GM21360 (cell line): ENCODE measurements around the gene ALDH1B1.
"Not testable (repeated sequence)": the region's sequence is repeated elsewhere in the genome, so short reads cannot be mapped to it uniquely, and the experiment has no call there.

Source experiments
- ATAC-seq: cut with Tn5 transposase; IDR thresholded peaks from one replicate; pipeline ENCODE4 v1.9.1; 2021; ENCODE audit warnings: mild to moderate bottlenecking, moderate library complexity; ENCODE audit not compliant: unreplicated experiment

The ALDH1B1 gene

DNA sequence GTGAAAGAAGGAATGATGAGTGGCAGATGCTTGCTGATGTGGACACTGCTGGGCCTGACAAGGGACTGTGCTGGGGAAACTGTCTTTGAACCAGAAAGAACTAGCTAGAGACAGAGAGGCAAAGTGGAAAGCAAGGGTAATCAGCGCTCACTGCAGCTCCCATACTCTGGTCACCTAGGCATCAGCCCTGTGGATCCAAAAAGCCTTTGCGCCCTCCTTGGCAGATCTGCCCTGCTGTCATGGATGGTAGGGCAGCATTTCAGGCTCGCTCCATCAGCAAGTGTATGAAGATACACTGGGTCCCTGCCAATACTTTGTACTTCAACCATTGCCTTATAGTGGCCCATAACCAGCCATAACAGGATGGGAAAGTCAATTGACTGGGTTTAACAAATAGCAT lies 6.6 kb upstream of the ALDH1B1 start:
- ATAC-seq, result no peak

DNA sequence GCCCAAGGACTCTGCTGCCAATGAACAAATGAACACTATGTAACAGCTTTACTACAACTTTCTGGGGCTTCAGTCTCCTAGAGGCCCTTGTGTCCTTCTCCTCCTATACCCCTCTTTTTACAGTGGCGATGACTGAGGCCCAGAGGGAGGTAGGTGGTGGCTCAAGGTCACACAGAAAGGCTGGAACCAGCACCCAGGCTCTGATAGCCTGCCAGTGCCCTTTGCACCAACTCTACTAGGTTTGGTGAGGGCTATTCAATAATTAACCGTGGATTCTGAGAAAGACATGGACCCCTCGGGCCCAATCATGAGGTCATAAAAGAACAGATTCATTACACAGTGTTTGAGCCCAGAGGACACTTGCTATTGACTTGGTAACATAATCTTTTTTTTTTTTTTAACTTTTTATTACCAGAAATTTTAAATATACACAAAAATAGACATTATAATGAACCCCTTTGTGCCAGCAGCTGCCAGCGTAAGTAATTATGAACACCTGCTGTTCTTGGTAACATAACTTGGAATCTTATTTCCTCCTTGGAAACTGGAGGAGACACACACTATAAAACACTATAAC lies 6.1 kb upstream of the ALDH1B1 start:
- ATAC-seq, result no peak

DNA sequence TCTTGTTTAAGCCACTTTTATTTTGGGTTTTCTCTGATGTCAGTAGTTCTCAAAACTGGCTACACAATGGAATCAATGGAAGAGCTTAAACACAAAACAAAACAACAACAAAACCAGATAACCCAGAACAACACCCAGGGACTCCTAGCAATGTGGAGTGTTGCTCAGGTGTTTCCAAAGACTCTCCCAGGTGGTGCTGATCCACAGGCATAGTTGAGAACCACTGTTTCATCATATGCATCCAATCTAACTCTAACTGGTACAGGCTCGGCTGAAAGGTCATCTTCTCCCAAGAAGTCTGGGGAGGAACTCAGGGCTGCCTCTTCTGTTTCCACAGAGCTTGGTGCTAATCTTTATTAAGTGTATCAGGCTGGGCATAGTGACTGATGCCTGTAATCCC lies 5.4 kb upstream of the ALDH1B1 start:
- no peak for ATAC-seq

DNA sequence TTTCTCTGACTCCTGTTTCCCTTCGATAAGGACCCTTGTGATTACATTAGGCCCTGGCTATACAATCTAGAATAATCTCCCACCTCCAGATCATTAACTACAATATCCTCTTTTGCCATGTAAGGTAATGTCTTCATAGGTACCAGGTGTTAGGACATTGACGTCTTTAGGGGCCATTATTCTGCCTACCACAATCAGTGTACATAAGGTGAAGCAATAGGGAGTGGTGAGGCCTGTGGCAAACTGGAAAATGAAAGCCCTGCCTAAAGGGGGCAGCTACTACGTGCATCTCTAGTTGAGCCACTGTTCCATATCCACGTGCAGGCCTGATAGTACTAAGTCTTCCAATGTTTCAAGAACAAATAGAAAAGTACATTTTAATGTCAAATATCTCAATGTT lies 4.8 kb upstream of the ALDH1B1 start:
- ATAC-seq, result no peak

DNA sequence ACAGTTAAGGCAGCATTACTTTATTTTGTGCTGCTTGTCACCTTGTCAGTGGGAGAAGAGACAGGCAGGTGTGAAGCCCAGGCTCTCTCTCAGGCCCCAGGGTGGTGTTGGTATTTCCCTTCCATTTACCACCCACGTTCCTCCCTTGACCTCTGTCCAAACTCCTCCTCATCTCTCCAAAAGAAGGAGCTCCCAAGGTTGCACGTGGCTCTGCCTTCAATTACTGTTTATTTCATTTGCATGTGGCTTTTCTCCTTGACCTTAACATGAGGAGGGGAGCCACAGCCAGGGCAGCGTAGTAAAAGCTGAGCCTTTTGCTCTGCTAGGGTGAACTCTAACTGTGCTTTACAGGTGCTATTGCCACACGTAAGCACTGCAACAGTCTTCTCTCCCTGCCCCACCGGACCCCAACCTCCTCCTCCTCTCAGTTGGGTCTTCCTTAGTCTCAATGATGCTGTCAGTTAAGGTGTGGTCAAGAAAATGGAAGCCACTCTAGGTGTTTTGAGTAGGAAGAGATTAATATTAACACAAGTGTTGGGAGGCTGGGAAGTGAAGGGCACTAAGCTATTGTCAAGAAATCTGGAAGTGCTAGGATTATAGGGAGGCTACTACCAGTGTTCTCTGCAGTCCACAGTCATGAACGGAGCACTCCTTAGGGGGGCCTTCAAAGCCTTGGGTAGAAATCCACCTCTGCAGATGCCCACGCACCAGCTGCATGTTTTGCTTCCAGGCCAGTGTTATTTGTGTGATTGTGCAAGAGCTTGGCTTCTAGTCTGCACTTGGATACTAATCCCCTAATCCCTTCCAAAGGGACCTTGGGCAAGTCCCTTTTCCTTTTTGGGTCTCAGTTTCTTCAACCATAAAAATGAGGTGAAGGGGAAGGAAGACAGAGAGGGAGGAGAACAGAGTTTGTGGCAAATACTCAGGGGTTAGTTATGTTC lies 3.9 kb upstream of the ALDH1B1 start:
- ATAC-seq, result no peak

DNA sequence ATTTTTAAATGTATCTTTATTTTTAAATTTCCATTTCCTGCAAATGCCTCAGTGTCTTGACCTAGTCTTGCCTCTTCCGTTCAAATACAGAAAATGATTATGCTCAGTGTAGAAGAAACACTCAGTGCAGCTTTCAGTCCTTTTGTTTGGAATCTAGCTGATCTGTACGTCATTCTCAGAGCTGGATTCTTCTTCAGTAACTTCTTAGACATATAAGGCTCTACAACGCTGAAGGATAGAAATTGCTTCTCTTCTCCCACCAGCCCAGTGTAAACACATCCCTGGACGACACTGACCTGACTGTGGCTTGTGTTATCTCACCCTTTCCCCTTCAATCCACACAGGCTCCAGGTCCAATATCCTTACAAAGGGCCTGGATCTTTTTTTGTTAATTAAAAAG lies 3.2 kb upstream of the ALDH1B1 start:
- ATAC-seq, result no peak

DNA sequence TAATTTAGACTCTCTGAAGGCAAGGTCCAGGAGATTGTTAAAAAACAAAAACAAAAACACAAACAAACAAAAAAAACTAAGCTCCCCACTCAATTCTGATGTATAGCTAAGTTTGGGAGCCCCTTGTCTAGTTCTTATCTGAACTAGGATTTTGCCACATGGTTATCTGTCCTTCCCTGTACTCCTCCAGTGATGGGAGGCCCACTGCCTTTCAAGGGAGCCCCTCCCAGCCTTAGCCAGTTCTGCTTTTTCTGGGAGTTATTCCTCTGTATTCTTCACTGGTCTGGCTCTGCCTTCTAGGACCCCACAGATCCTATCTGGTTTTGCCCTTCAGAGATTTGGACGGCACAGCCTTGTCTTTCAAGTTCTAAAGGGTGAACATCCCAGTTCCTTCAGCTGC lies 2.1 kb upstream of the ALDH1B1 start:
- ATAC-seq, result no peak

DNA sequence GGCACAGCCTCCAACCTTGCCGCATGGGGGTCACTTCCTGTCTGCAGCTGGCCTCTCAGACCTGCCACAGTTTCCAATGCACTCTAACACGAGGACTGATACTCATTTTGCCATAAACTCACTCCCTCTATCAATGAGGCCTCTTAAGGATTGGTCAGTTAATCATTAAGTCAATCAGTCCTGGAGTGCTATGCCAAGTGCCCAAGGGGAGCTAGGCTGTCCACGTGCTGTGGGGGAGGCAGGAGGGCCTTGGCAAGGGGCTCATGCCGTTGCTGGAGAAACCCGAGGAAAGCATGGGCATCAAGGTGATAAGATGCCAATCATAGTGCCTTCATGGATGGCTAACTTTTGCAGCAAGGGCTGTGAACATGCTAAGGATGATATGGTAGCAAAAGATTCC lies 1.7 kb upstream of the ALDH1B1 start:
- ATAC-seq, result no peak

DNA sequence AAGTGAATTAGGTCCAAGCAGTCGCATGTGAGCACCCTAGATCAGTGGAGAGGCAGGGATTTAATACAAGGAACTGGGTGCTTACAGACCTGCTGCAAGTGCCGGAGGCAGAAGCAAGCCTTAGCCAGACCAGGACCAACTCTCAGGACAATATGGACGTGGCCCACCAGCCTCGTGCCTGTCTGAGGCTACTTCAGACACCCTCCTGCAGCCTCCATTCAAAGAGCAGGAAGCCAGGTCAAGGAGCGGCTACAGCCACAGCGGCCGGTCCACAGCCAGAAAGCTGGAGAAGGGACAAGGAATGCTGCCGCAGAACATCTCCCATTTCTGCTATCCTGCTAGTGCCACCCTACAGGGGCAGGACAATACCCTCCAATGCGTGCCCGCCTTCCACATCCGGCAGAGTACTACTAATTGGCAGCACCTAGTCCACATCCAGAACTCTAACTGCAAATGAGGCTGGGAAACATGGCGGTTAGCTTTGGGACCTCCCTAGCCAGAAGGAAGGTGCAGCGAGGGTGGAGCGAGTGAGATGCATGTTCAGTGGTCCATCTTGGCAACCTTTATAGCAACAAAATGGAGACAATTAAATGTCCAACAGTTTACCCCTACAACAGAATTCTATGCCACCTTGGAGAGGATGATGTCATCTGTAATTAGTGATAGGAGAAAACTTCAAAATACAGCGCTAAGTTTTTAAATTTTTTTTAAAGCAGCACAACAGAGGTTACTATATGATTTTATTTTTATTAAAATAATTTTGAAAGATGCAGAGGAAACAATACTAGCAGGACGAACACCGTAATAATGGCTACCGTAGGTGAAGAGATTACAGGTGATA lies 1.0 kb upstream of the ALDH1B1 start:
- ATAC-seq, result no peak

DNA sequence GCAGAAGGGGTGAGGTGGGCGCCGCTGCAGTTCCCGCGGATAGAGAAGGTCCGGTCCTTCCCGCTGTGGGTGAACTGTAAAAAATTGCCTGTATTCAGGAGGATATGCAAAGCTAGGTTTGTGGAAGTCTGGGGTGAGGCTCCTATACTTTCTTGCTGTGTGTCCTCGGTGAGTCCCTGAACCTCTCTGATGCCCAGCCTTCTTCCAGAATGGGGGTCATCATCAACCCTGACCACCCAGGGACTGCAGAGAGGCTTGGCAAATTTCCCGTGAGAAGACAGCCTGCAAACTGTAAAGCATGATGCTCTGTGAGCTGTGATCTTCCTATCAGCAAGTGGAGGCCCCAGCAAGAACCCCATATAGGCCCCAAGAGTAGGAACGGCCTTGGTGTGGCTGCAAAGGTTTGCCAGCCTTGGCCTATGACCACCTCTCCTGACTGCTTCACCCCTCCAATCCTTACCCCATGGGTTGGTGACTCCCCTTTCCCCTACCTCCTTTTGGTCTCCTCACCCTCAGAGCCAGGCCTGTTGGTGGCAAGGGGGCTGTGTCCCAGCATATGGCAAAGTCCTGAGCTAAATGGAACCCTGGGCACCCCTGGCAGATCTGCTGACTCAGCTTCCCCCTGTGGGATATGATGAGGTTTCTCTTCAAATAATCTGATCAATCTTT lies 760 bp downstream of the ALDH1B1 start:
- peak; percentile 6 for ATAC-seq

DNA sequence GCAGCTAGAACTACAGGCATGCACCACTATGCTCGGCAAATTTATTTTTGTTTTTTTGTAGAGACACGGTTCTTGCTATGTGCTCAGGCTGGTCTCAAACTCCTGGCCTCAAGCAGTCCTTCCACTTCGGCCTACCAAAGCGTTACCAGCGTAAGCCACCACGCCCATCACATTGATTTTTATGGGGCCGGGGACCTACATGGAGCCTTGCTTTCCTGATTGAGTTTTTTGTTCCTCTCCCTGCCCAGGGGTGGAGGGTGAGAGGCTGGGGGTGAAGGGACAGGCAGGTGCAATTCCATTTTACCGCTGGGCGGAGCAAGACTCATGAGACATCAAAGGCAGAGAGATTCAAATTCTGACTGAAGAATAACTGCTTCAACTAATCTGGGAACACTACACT lies 1.9 kb downstream of the ALDH1B1 start:
- no peak for ATAC-seq

DNA sequence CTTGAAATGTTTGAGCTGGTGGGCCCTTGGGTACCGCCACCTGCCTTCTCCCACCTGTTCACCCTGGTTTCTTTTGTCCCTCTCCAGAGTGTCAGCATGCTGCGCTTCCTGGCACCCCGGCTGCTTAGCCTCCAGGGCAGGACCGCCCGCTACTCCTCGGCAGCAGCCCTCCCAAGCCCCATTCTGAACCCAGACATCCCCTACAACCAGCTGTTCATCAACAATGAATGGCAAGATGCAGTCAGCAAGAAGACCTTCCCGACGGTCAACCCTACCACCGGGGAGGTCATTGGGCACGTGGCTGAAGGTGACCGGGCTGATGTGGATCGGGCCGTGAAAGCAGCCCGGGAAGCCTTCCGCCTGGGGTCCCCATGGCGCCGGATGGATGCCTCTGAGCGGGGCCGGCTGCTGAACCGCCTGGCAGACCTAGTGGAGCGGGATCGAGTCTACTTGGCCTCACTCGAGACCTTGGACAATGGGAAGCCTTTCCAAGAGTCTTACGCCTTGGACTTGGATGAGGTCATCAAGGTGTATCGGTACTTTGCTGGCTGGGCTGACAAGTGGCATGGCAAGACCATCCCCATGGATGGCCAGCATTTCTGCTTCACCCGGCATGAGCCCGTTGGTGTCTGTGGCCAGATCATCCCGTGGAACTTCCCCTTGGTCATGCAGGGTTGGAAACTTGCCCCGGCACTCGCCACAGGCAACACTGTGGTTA lies 3.3 kb downstream of the ALDH1B1 start:
- ATAC-seq, result no peak

DNA sequence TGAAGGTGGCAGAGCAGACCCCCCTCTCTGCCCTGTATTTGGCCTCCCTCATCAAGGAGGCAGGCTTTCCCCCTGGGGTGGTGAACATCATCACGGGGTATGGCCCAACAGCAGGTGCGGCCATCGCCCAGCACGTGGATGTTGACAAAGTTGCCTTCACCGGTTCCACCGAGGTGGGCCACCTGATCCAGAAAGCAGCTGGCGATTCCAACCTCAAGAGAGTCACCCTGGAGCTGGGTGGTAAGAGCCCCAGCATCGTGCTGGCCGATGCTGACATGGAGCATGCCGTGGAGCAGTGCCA lies 3.8 kb downstream of the ALDH1B1 start:
- no peak for ATAC-seq

DNA sequence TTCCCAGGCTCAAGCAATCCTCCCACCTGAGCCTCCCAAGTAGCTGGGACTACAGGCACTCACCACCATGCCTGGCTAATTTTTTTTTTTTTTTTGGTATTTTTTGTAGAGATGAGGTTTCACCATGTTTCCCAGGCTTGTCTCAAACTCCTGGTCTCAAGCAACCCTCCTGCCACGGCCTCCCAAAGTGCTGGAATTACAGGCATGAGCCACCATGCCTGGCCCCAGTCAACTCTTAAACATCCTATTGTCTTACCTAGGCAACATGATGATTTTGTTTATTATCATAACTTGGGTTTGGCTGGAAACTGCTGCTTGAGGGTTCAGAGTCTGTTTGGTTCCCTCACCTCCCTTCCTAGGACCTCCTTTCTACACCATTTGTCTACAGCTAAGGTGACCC lies 6.7 kb downstream of the ALDH1B1 start:
- ATAC-seq, result not testable (repeated sequence)

DNA sequence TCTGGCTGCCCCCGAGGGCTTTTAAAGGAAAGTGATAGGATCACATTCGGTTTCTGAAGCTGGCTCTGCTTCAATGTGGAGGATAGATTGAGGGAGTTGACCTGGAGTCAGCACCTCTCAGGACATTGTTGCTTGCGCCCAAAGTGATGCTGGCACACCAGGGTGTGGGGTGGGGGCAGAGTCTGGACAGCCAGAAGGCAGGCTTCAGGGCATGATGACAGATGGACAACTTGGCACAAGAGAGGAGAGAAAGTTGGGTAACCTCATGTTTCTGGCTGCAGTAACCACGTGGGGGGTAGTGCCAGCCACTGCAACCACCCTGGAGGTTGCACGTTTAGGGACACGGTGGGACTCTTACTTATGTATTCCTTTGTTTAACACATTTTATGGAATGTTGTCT lies 9.5 kb downstream of the ALDH1B1 start:
- ATAC-seq, result no peak

DNA sequence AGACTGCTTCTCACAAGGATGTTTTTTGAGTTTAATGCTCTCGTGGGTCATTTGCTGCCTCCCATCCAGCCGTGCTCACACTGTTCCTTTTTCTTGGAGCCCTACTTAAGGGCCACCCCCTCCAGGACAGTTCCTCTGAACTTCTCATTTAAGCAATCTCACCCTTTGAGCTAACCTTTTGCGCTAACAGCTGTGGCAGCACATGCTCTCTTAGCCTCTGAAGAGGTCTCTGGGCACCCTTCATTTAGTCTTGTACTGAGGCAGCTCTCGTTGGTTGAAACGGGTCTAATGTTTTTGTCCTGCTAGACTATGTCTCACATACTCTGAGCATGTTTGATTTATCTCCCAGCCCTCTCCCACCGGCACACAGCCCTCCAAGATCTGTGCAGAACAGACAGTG lies 11.8 kb downstream of the ALDH1B1 start:
- ATAC-seq, result no peak

DNA sequence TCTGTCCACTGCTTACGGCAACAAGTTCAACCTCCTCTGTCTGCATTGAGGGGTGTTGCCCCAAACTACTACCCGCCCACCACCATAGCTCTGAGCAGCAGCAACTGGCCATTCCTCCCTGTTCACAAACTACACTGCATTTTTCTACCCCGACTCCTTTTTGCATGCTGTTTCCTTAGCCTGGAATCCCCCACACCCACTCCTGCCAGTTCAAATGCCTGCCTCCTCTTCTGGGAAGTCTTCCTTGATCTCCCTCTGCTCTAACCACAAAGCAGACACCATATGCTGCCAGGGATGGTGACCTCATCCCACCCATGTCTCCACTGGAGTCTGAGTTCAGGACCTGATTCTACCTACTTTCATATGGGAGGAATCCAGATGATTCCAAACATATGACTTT lies 13.3 kb downstream of the ALDH1B1 start:
- no peak for ATAC-seq

DNA sequence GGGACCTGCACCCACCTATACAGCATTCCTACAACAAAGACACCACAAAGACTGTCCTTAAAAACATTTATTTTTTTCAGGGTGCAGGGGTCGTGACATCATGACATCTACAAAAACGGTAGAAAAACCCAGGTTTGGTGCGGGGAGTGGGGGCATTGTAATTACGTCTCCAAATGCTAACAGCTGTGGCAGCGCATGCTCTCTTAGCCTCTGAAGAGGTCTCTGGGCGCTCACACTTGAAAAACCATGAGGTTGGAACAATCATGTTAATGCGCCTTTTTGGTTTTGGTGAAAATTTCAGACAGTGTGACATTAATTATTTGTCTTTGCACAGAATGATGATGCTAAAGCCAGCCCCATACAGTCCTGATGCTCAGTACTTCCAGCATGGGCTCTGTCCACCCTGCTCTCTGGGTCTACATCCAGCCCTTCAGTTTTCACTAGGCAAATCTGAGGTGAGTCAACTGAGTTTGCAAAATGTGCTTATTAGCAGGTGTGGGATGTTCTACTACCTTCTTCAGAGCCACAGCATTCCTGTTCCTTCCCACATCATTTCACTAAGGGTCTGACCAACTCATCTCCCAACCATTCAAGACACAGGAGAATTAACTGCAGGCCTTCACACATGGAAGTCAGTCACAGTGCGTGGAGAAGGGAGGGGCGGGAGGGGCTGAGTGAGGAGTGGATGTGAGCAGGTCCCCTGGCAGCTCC lies 14.1 kb downstream of the ALDH1B1 start:
- ATAC-seq, result no peak

DNA sequence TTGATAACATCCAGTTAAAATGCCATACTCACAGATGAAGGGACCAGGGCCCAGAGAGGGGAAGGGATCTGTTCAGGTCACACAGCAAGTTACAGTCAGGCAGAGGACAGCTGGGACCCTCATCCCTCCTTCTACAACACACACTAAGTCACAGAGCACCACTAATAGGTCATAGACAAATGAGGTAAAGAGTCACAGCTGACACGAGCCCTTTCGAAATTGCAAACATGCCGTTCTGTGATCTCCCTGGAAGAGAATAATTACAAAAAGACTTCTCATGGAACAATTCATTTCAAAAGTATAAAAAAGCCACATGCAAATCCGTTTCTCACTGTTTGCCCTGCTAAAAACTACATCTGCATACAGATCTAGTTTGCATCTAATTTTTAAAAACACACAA lies 16.2 kb downstream of the ALDH1B1 start:
- ATAC-seq, result no peak

DNA sequence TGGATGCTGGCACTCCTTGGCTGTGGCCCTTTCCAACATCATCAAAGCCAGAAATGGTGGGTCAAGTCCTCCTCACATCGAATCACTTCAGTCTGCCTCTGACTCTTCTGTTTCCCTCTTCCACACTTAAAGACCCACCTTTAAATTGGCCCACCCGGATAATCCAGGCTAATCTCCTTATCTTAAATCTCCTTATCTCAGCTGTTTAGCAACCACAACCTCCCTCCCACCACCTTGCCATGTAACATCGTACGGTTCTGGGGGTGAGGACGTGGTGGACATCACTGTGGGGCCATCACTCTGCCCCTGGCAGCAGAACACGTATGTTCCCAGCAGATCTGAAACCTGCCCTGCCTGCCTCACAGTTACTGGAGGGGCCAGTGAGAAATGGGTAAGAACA lies 20.2 kb downstream of the ALDH1B1 start:
- ATAC-seq, result no peak
